ENCODE results near the gene PHOSPHO2.

DNA sequence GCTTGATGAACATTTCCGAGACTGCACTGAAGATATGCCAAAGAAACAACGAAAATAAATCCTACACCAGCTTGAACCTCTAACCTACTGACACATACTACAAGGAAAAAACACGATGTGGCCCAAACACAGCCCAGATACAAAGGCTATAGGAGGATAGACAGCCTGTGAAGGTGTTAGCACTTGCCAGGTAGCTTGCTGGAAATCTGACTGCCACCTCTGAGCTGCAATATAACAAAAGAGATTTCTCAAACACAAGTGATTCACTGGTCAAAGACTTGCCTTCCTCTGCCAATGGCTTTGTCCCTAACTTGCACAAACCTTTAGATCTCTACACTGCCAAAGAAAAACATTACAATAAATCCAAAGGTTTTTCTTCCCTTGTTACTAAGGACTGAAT is 21.2 kb upstream of the PHOSPHO2 start:
- TF ChIP-seq, protein P1, sequence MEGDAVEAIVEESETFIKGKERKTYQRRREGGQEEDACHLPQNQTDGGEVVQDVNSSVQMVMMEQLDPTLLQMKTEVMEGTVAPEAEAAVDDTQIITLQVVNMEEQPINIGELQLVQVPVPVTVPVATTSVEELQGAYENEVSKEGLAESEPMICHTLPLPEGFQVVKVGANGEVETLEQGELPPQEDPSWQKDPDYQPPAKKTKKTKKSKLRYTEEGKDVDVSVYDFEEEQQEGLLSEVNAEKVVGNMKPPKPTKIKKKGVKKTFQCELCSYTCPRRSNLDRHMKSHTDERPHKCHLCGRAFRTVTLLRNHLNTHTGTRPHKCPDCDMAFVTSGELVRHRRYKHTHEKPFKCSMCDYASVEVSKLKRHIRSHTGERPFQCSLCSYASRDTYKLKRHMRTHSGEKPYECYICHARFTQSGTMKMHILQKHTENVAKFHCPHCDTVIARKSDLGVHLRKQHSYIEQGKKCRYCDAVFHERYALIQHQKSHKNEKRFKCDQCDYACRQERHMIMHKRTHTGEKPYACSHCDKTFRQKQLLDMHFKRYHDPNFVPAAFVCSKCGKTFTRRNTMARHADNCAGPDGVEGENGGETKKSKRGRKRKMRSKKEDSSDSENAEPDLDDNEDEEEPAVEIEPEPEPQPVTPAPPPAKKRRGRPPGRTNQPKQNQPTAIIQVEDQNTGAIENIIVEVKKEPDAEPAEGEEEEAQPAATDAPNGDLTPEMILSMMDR (IDR thresholded peaks at IDR 0.05; ENCODE audit: low read length) = no peak
- TF ChIP-seq EZH2 (optimal IDR thresholded peaks at IDR 0.05; ENCODE audit: low read depth, low read length) (no peak), EZH2phosphoT487 (IDR thresholded peaks at IDR 0.05; ENCODE audit: low read length) (no peak)
